Retinal pigment epithelial cell (primary cell): ENCODE data around the gene EXOC1L.

Source experiments
- DNase-seq: peaks from one replicate; pipeline ENCODE4 v3.0.0-alpha.2; 2010; ENCODE audit warnings: low read depth
- H3K4me3 ChIP-seq: 2 replicates; pipeline ENCODE4 v1.5.1; 2011; ENCODE audit warnings: mild to moderate bottlenecking, low read length, control low read depth, moderate library complexity
- CTCF ChIP-seq: conservative IDR thresholded peaks from 2 replicates; pipeline ENCODE4 v1.5.1; 2011; ENCODE audit warnings: low read depth, low read length, control low read depth, inconsistent platforms

EXOC1L gene

GRCh38 chr4:55865228-55865806, 45.7 kb downstream of the EXOC1L start:
- no peak overlapping the region for H3K4me3 ChIP-seq
- TF ChIP-seq CTCF, result no peak
- DNase-seq, result no peak

GRCh38 chr4:55866290-55866907, 46.8 kb downstream of the EXOC1L start:
- DNase-seq, result peak; percentile 91
- no peak for TF ChIP-seq CTCF
- H3K4me3 ChIP-seq, result no peak overlapping the region

- no peak overlapping the region for H3K4me3 ChIP-seq
- peak; percentile 88 for TF ChIP-seq CTCF
- peak; percentile 36 for DNase-seq
Measured at GRCh38 chr4:55866973-55867574, 47.5 kb downstream of the EXOC1L start.

GRCh38 chr4:55868581-55869090, 49.0 kb downstream of the EXOC1L start:
- no peak for DNase-seq
- no peak for TF ChIP-seq CTCF
- H3K4me3 ChIP-seq, result no peak overlapping the region

GRCh38 chr4:55871299-55871800, 51.8 kb downstream of the EXOC1L start:
- no peak for TF ChIP-seq CTCF
- no peak overlapping the region for H3K4me3 ChIP-seq
- no peak for DNase-seq

GRCh38 chr4:55874831-55875230, 55.2 kb downstream of the EXOC1L start:
- no peak for TF ChIP-seq CTCF
- no peak for DNase-seq
- H3K4me3 ChIP-seq, result no peak overlapping the region
